GM19351 (cell line): ENCODE results near the gene KLHDC4.
"Not testable (repeated sequence)": the region's sequence is repeated elsewhere in the genome, so short reads cannot be mapped to it uniquely, and the experiment has no call there.

Experiments
- ATAC-seq: cut with Tn5 transposase; IDR thresholded peaks from one replicate; pipeline ENCODE4 v1.9.1; 2021; ENCODE audit warnings: mild to moderate bottlenecking, moderate library complexity; ENCODE audit not compliant: unreplicated experiment

The KLHDC4 gene

GRCh38 chr16:87788730-87789436 lies 23.1 kb upstream of the KLHDC4 start:
- ATAC-seq = not testable (repeated sequence)

DNA sequence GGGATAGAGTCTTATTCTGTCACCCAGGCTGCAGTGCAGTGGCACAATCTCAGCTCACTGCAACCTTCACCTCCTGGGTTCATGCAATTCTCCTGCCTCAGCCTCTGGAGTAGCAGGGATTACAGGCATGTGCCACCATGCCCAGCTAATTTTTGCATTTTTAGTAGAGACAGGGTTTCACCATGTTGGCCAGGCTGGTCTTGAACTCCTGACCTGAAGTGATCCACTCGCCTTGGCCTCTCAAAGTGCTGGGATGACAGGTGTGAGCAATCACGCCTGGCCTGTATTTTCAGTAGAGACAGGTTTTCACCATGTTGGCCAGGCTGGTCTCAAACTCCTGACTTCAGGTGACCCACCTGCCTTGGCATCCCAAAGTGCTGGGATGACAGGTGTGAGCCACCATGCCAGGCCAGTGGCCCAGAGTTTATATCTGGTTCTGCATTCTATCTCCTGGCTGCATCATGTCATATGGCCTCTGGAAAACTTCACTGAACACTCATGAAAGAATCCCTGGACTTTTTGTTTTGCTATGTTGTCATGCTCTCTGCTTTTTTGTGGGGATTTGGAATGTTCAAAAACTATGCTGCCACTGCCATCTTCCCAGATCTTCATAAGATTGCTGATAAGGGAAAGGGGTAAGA lies 21.8 kb upstream of the KLHDC4 start:
- ATAC-seq = not testable (repeated sequence)

- no peak for ATAC-seq
Observed at GRCh38 chr16:87784812-87785211, 19.0 kb upstream of the KLHDC4 start.

- no peak for ATAC-seq
Observed at GRCh38 chr16:87782033-87782432, 16.2 kb upstream of the KLHDC4 start.

- no peak for ATAC-seq
Observed at GRCh38 chr16:87780385-87780989, 14.7 kb upstream of the KLHDC4 start.

DNA sequence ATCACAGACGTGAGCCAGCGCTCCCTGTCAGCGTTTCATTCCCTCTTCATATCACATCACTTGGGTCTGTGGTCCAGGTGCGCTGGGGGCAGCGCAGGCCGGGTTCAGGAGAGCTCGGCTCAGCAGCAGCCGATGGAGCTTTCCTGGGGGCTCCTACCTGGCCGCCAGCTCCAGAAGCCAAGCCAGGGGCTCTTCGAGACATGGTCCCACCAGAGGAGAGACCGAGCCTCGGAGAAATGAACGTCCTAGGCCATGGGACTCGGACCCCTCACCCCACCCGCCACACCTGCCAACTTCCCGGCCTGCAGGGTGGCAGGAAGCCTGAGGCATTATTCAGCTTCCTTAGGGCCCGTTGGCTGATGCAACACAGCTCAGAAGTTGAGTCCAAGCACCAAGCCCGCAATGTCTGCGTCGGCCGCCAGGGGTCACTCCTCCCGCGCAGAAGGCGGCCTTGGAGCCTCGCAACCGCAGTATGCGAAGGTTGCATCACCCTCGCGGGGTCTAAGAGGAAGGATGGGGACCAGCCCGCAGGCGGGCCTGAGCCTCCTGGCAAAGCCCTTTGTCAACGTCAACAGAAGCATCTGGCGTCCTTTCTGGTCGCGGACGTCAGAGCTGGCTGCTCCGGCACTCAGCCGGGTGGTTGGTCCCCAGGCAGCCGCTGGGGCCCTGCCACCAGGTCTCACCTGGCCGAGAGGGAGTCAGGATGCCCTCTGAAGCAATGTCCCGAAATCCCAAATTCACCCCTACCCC lies 13.2 kb upstream of the KLHDC4 start:
- ATAC-seq = peak; percentile 44

DNA sequence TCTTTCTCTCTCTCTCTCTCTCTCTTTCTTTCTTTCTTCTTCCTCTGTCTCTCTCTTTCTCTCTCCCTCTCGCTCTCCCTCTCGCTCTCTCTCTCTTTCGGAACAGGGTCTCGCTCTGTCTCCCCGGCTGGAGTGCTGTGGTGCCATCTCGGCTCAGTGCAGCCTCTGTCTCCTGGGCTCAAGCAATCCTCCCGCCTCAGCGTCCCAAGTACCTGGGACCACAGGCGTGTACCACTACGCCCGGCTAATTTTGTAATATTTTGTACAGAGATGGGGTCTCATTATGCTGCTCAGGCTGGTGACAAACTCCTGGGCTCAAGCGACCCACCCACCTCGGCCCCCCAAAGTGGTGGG lies 12.7 kb upstream of the KLHDC4 start:
- ATAC-seq = no peak

DNA sequence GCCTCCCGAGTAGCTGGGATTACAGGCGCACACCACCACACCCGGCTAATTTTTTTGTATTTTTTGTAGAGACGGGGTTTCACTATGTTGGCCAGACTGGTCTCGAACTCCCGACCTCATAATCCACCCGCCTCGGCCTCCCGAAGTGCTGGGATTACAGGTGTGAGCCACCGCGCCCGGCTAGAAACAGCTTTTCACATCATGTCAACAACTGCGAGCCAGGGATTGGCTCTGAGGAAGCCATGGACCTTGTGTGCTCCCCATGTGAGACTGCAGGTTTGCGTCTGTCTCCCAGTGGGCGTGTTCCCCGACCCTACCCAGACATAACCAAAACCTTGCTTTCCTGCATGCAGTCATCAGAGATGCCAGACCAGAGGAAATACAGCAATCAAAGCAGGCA lies 8.1 kb upstream of the KLHDC4 start:
- not testable (repeated sequence) for ATAC-seq

- not testable (repeated sequence) for ATAC-seq
Observed at GRCh38 chr16:87767456-87767855, 1.7 kb upstream of the KLHDC4 start.

DNA sequence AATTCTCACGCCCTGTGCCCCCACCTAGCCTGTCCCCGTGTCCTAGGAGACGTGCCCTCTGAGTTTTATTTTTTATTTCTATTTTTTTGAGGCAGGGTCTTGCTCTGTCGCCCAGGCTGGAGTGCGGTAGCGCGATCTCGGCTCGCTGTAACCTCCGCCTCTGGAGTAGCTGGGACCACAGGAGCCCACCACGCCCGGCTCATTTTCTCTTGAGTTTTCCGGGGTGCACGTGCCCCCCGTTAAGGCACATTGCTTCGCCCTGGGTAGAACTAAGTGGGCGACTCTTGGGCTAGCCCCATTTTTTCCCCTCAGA lies 655 bp upstream of the KLHDC4 start:
- ATAC-seq = no peak

- ATAC-seq = peak; percentile 52
Observed at GRCh38 chr16:87765473-87765775, 362 bp downstream of the KLHDC4 start.

GRCh38 chr16:87764600-87765472 lies 950 bp downstream of the KLHDC4 start:
- no peak for ATAC-seq

DNA sequence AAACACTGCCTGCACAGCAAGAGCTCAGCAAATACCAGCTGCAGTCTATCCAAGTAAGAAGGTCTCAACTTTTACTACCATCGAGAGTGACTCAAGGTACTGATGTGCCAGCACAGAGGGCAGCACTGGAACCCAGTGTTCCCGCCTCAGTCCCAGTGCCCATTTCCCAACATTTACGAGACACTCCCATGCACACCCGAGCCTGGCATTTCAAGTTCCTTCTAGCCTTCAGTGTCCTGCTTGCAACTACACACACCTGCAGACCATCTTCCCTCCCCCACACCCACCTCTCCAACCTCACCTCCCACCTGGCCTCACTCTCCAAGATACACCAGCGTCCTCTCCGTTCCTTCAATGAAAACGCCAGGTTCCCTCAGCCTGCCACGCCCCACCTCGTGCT lies 3.2 kb downstream of the KLHDC4 start:
- no peak for ATAC-seq

DNA sequence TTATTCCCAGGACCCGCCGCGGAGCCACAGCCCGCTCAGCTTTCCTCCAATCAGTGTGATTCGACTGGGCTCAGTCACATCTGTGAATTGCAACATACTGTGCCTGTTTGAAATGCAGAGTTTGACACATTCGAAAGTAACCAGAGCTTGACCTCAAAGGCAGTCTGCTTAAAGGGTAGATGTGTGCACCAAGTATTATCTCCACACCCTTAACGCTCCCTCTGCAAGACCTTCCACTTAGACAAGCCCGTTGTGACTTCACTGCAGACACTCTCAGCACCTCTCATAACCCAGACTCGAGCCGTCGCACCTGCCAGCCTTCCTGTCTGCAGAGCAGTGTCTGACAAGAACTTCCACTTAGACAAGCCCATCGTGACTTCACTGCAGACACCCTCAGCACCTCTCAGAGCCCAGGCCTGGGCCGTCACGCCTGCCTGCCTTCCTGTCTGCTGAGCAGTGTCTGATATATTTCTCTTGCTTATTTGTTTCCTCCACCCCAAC lies 3.7 kb downstream of the KLHDC4 start:
- ATAC-seq = no peak

DNA sequence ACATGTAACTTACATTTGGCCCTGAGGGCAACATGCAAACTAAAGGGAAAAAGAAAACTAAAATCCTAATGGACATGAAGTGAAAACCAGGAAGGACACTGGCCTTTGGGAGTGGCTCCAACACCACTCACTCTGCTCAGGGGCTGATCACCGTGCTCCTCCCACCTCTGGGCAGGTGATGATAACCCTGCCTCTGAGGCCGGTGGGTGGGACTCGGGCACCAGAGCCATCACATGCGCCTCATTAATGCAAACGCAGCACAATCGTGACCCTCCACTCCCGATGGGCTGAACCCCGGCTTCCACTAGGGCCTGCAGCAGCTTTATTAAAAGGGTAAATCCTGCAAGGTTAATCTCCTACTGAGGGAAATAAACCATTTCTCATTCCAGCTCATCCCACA lies 4.7 kb downstream of the KLHDC4 start:
- ATAC-seq = no peak

DNA sequence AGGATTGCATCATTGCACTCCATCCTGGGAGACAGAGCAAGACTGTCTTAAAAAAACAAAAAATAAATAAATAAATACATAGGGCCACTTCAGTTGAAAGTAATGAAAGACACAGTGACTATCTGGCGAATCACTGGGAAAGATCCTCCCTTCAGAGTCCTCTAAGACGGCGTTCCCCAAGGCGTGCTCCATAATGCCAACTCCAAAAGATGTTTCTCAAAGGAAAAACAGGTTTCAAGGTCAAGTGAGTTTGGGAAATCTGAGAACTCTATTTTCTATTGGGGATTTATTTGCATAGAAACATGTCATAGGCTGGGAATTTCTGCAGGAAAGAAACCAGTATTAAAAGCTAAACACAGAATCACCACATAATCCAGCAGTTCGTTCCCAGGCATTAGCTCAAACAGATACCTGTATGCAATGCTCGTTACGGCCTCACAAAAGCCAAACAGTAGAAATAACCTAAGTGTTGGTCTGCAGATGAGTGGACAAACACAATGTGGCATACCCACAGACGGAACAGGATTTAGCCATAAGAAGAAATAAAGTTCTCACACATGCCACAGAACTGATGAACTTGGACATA lies 7.9 kb downstream of the KLHDC4 start:
- no peak for ATAC-seq

DNA sequence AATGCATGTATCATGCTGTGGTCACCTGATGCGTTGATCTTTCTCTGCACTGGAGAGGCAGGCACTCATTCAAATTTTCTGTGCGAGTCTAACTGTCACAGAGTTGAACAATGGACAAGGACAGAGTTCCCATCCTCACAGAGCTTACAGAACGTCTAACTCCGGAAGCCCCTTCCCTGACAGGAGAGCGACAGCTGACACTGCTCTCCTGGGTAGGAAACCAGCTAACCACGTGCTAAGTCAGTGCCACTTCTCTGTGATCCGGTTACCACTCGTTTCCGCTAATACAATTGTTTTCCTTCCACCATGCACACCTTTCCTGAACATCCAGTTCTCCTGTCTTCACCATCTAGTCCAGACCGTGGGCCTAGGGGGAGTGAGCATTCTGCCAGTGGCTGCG lies 11.3 kb downstream of the KLHDC4 start:
- no peak for ATAC-seq

GRCh38 chr16:87747626-87748414 lies 18.0 kb downstream of the KLHDC4 start:
- no peak for ATAC-seq

DNA sequence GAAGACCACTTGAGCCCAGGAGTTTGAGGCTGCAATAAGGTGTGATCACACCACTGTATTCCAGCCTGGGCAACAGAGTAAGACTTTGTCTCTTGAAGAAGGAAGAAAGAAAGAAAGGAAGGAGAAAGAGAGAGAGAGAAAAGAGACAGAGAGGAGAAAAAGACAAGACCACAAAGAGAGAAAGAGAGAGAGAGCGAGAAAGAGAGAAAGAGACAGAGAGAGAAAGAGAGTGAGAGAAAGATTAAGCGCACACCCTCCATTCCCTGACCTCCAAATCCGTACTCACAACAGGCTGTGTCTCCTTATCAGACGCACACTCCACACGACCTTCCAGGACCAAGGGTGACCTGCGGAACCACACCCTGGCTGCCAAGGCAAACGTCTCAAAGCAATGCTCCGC lies 19.6 kb downstream of the KLHDC4 start:
- no peak for ATAC-seq
